DOHH2 (cell line): Measurements from ENCODE around the gene LIFR.
"Not testable (repeated sequence)": the region's sequence is repeated elsewhere in the genome, so short reads cannot be mapped to it uniquely, and the experiment has no call there.

Experiments used
- H3F3A ChIP-seq: fragments of 200-600 bp; sonication (generic), shearing (Covaris generic); 2 replicates; pipeline ENCODE4 v1.6.0; 2016; ENCODE audit warnings: antibody characterized with exemption, mild to moderate bottlenecking; ENCODE audit not compliant: control insufficient read depth, insufficient read depth
- H3K27ac ChIP-seq: fragments of 200-600 bp; sonication (generic); 2 replicates; pipeline ENCODE4 v1.5.1; 2014; ENCODE audit warnings: low read depth, mild to moderate bottlenecking, low read length, moderate library complexity
- H3K27me3 ChIP-seq: fragments of 200-600 bp; sonication (generic); 2 replicates; pipeline ENCODE4 v1.6.1; 2014; ENCODE audit warnings: mild to moderate bottlenecking, low read length, mixed read lengths; ENCODE audit not compliant: control insufficient read depth
- H3K36me3 ChIP-seq: fragments of 200-600 bp; sonication (generic); 2 replicates; pipeline ENCODE4 v1.6.1; 2014; ENCODE audit warnings: mild to moderate bottlenecking, low read length, moderate library complexity, mixed read lengths; ENCODE audit not compliant: control insufficient read depth
- H3K4me1 ChIP-seq: fragments of 200-600 bp; sonication (generic); 2 replicates; pipeline ENCODE4 v1.6.1; 2014; ENCODE audit warnings: mild to moderate bottlenecking, low read length, mixed read lengths; ENCODE audit not compliant: control insufficient read depth
- H3K4me2 ChIP-seq: fragments of 200-600 bp; sonication (generic); 2 replicates; pipeline ENCODE4 v1.6.0; 2014; ENCODE audit warnings: mild to moderate bottlenecking, low read length, moderate library complexity
- H3K4me3 ChIP-seq: fragments of 200-600 bp; sonication (generic); 2 replicates; pipeline ENCODE4 v1.5.1; 2014; ENCODE audit warnings: mild to moderate bottlenecking, low read length, mixed read lengths
- H3K79me2 ChIP-seq: fragments of 200-600 bp; sonication (generic); 2 replicates; pipeline ENCODE4 v1.6.1; 2014; ENCODE audit warnings: mild to moderate bottlenecking, low read length, mixed read lengths; ENCODE audit not compliant: control insufficient read depth
- H3K9me2 ChIP-seq: fragments of 200-600 bp; sonication (generic); replicated peaks from 2 replicates; pipeline ENCODE4 v1.6.1; 2014; ENCODE audit warnings: mild to moderate bottlenecking, low read length, mixed read lengths; ENCODE audit not compliant: control insufficient read depth
- H3K9me3 ChIP-seq: fragments of 200-600 bp; sonication (generic); 2 replicates; pipeline ENCODE4 v1.6.1; 2014; ENCODE audit warnings: antibody characterized with exemption, low read length, mixed read lengths; ENCODE audit not compliant: control insufficient read depth, insufficient read depth
- H4K20me1 ChIP-seq: fragments of 200-600 bp; sonication (generic); 2 replicates; pipeline ENCODE4 v1.6.0; 2014; ENCODE audit warnings: low read depth, mild to moderate bottlenecking, antibody characterized with exemption, low read length, moderate library complexity; ENCODE audit not compliant: control insufficient read depth, insufficient read depth
- EZH2phosphoT487 ChIP-seq: fragments of 200-600 bp; sonication (generic); IDR thresholded peaks from 2 replicates; pipeline ENCODE4 v1.6.1; 2017; ENCODE audit warnings: borderline replicate concordance, mild to moderate bottlenecking, antibody characterized with exemption, low read length, moderate library complexity, mixed read lengths
- TF ChIP-seq, protein P1 (sequence below): fragments of 200-600 bp; sonication (generic); IDR thresholded peaks from one replicate; pipeline ENCODE4 v1.5.1; 2014; ENCODE audit warnings: antibody characterized with exemption, mild to moderate bottlenecking, low read depth, low read length; ENCODE audit not compliant: poor library complexity, severe bottlenecking

Gene LIFR

DNA sequence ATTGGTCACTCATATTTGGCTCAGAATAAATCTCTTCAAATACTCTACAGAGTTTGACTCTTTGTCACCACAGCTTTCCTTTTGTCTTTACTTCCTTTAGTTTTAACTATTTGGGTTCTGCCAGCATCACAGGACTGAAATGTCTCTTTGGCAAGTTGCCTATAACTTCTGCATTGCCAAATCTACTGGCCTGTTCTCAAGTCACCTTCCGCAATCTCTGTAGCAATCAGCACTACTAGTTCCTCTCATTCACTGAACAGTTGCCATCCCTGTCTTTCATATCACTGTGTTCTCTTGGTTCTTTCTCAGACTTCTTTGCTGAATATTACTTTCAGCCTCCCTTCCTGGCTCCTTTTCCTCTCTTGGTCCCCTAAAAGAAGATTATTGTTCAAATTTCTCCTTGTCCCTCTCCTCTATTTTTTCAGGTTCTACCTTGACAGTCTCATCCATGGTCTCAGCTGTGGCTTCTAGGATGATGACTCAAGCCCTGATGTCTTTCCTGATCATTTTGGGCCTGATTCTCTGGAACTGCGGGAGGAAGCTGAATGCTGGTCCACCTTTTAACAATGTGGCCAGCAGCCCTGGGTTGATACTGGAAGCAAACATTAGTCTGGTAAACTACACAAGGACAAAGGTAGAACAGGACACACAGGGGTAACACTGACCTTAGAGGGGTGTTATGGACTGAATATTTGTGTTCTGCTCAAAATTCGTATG is 44.0 kb upstream of the LIFR start:
- H3K4me3 ChIP-seq = no peak overlapping the region
- no peak overlapping the region for H3K27ac ChIP-seq
- no peaks in the 10 kb centered on the region for H3K27me3 ChIP-seq
- H3K36me3 ChIP-seq = no peaks in the 10 kb centered on the region
- H3K4me1 ChIP-seq = no peaks in the 10 kb centered on the region
- TF ChIP-seq, protein P1, sequence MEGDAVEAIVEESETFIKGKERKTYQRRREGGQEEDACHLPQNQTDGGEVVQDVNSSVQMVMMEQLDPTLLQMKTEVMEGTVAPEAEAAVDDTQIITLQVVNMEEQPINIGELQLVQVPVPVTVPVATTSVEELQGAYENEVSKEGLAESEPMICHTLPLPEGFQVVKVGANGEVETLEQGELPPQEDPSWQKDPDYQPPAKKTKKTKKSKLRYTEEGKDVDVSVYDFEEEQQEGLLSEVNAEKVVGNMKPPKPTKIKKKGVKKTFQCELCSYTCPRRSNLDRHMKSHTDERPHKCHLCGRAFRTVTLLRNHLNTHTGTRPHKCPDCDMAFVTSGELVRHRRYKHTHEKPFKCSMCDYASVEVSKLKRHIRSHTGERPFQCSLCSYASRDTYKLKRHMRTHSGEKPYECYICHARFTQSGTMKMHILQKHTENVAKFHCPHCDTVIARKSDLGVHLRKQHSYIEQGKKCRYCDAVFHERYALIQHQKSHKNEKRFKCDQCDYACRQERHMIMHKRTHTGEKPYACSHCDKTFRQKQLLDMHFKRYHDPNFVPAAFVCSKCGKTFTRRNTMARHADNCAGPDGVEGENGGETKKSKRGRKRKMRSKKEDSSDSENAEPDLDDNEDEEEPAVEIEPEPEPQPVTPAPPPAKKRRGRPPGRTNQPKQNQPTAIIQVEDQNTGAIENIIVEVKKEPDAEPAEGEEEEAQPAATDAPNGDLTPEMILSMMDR = no peak
- no peak for TF ChIP-seq EZH2phosphoT487
- H3K9me3 ChIP-seq = no peaks in the 10 kb centered on the region
- H3K9me2 ChIP-seq = no peaks in the 10 kb centered on the region
- H4K20me1 ChIP-seq = no peaks in the 10 kb centered on the region
- H3K79me2 ChIP-seq = no peaks in the 10 kb centered on the region
- H3F3A ChIP-seq = no peaks in the 10 kb centered on the region
- no peak overlapping the region for H3K4me2 ChIP-seq

DNA sequence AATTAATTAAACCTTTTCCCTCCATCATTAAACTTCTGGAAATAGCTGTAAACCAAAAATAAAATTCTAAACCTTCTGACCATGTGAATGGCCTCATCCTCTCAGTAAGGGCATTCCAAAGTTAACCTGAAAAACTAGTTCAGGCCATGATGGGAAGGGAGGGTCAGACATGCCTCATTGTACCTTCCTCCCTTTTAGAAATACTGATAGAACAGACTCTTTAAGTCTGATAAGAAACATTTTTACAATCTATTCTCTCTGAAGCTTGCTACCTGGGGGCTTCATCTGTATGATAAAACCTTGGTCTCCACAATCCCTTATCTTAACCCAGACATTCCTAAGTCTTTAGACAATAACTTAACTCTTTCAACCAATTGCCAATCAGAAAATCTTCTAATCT is 43.3 kb upstream of the LIFR start:
- not testable (repeated sequence) for H3K9me2 ChIP-seq, H3K27me3 ChIP-seq, H3K4me3 ChIP-seq, H3K27ac ChIP-seq, H3K4me1 ChIP-seq, H3K9me3 ChIP-seq, H3K79me2 ChIP-seq, H4K20me1 ChIP-seq, H3K36me3 ChIP-seq, H3F3A ChIP-seq, H3K4me2 ChIP-seq

DNA sequence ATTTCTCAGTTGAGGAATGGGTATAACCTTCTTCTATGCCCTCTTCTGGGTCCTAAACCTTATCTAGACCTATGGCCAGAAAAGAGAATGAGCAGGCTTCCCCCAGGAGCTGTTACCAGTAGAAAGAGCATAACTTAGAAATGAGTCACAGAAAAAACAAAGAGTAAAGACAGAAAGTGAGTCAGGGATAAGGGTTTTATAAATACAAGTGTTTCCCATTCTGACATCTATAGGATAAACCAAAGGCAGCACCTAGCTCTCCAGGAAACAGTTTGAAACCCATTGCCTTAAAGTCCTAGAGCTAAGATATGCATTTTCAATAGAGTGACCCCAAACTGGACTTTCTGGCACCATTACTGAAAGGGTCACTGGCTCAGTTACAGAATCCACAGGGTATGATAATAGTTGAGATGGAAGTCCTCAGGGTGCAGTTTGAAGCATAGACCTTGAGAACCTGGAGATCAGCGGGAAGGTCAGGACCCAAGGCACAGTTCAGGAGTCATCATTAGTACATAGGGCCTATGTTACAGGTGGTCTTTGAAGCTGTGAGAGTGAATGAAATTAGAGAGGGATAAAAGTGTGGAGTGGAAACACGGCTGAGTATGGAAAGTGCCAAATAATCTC is 42.7 kb upstream of the LIFR start:
- Histone ChIP-seq H3K79me2 (no peaks in the 10 kb centered on the region), H3K36me3 (no peaks in the 10 kb centered on the region), H3K27ac (no peak overlapping the region), H3K4me3 (no peak overlapping the region), H3K4me1 (no peaks in the 10 kb centered on the region), H3K4me2 (no peak overlapping the region), H4K20me1 (no peaks in the 10 kb centered on the region), H3K27me3 (no peaks in the 10 kb centered on the region), H3F3A (no peaks in the 10 kb centered on the region), H3K9me2 (no peaks in the 10 kb centered on the region), H3K9me3 (no peaks in the 10 kb centered on the region)
- TF ChIP-seq, protein P1 = no peak
- TF ChIP-seq EZH2phosphoT487 = no peak

DNA sequence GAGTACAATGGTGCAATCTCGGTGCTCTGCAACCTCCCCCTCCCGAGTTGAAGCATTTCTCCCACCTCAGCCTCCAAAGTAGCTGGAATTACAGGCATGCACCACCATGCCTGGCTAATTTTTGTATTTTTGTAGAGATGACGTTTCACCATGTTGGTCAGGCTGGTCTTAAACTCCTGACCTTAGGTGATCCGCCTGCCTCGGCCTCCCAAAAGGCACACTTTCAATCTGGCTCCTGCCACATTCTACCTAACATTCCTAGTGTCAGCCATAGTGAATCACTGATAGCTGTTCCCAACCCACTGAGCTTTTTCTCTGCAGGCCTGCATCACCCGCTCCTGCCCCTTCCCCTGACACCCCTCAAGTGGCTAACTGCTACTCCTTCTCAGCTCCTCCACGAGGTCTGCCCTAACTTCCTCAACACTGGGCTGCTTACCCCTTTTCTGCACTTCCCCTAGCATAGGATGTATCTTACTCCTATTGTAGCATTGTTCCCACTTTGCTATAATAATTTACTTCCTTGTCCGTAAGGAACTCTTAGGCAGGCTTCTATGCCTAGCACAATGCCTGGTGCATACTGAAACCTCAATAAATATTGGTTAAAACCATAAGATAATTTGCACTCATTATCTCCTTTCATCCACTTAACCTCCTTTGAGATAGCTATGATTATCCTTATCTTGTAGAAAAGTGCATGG is 42.0 kb upstream of the LIFR start:
- Histone ChIP-seq H3K27me3 (no peaks in the 10 kb centered on the region), H4K20me1 (no peaks in the 10 kb centered on the region), H3F3A (no peaks in the 10 kb centered on the region), H3K4me1 (no peaks in the 10 kb centered on the region), H3K79me2 (no peaks in the 10 kb centered on the region), H3K27ac (no peak overlapping the region), H3K36me3 (no peaks in the 10 kb centered on the region), H3K9me3 (no peaks in the 10 kb centered on the region), H3K9me2 (no peaks in the 10 kb centered on the region), H3K4me2 (no peak overlapping the region), H3K4me3 (no peak overlapping the region)
- TF ChIP-seq, protein P1 = no peak
- TF ChIP-seq EZH2phosphoT487 = no peak
